HG02588 (cell line): ENCODE results near the gene SCNN1A.

Source experiments
- ATAC-seq: cut with Tn5 transposase; IDR thresholded peaks from one replicate; pipeline ENCODE4 v1.9.1; 2021; ENCODE audit warnings: mild to moderate bottlenecking, moderate library complexity; ENCODE audit not compliant: unreplicated experiment

Gene SCNN1A

GRCh38 chr12:6375269-6376078, at the start of gene SCNN1A:
Gene SCNN1A, minus strand, starts transcription at chr12:6375563. Its CDS starts 780 bp downstream, at chr12:6374783.
- no peak for ATAC-seq

- no peak for ATAC-seq
Measured at GRCh38 chr12:6424866-6425265, 49.5 kb upstream of the SCNN1A start.

GRCh38 chr12:6424008-6424347, 48.6 kb upstream of the SCNN1A start:
- ATAC-seq, result no peak

GRCh38 chr12:6423267-6424007, 48.1 kb upstream of the SCNN1A start:
- no peak for ATAC-seq

- no peak for ATAC-seq
Measured at GRCh38 chr12:6420364-6420763, 45.0 kb upstream of the SCNN1A start.

- ATAC-seq, result no peak
Measured at GRCh38 chr12:6418796-6419195, 43.4 kb upstream of the SCNN1A start.

GRCh38 chr12:6416596-6416995, 41.2 kb upstream of the SCNN1A start:
- ATAC-seq, result no peak

- ATAC-seq, result no peak
Measured at GRCh38 chr12:6407236-6407954, 32.0 kb upstream of the SCNN1A start.

GRCh38 chr12:6405963-6406362, 30.6 kb upstream of the SCNN1A start:
- no peak for ATAC-seq

GRCh38 chr12:6404390-6404789, 29.0 kb upstream of the SCNN1A start:
- ATAC-seq, result no peak

GRCh38 chr12:6399884-6400644, 24.7 kb upstream of the SCNN1A start:
- ATAC-seq, result no peak

GRCh38 chr12:6396031-6396430, 20.7 kb upstream of the SCNN1A start:
- no peak for ATAC-seq

GRCh38 chr12:6394398-6394797, 19.0 kb upstream of the SCNN1A start:
- ATAC-seq, result no peak

- ATAC-seq, result no peak
Measured at GRCh38 chr12:6393109-6393508, 17.7 kb upstream of the SCNN1A start.

GRCh38 chr12:6392504-6392903, 17.1 kb upstream of the SCNN1A start:
- no peak for ATAC-seq

- no peak for ATAC-seq
Measured at GRCh38 chr12:6391013-6391412, 15.7 kb upstream of the SCNN1A start.

GRCh38 chr12:6390084-6390799, 14.9 kb upstream of the SCNN1A start:
- ATAC-seq, result no peak

- no peak for ATAC-seq
Measured at GRCh38 chr12:6387541-6387940, 12.2 kb upstream of the SCNN1A start.

- no peak for ATAC-seq
Measured at GRCh38 chr12:6386491-6386890, 11.1 kb upstream of the SCNN1A start.

- no peak for ATAC-seq
Measured at GRCh38 chr12:6386038-6386437, 10.7 kb upstream of the SCNN1A start.
